Psoas muscle (tissue), 8 donors: Measurements from ENCODE around the gene KCNAB2. TPM values are rescaled to one million over a fixed set of nuclear protein-coding genes. Genes with fewer than 3 reads are reported as not detected.

Source experiments
- ATAC-seq, 4 donors: fragments of 200-7000 bp; cut with Tn5 transposase; one replicate each; pipeline ENCODE4 v1.9.1; 2020; ENCODE audit warnings: moderate library complexity in 3 of 4, mild to moderate bottlenecking in 2 of 4
- DNase-seq, 2 donors: peaks; one replicate each; pipeline ENCODE4 v3.0.0-alpha.2; 2020
- H3K27ac ChIP-seq: fragments of 200-600 bp; one replicate; pipeline ENCODE4 v1.8.0; 2022
- H3K27me3 ChIP-seq, 3 donors: fragments of 200-600 bp in 1 of 3; one replicate each; pipeline versions ENCODE4 v1.6.1 to v1.8.0; 2013 to 2022; ENCODE audit warnings: low read length in 2 of 3, mild to moderate bottlenecking in 2 of 3, moderate library complexity in 1 of 3; ENCODE audit not compliant: insufficient read depth in 3 of 3
- H3K36me3 ChIP-seq, 2 donors: fragments of 200-600 bp in 1 of 2; one replicate each; pipeline versions ENCODE4 v1.6.1 to v1.8.0; 2013 to 2022; ENCODE audit warnings: low read depth in 1 of 2, mild to moderate bottlenecking in 1 of 2, moderate library complexity in 1 of 2; ENCODE audit not compliant: insufficient read depth in 1 of 2
- H3K4me1 ChIP-seq: fragments of 200-600 bp; one replicate; pipeline ENCODE4 v1.8.0; 2022
- H3K4me3 ChIP-seq: fragments of 200-600 bp; one replicate; pipeline ENCODE4 v1.8.0; 2022; ENCODE audit warnings: mild to moderate bottlenecking
- H3K9me3 ChIP-seq: fragments of 200-600 bp; one replicate; pipeline ENCODE4 v1.8.0; 2022
- WGBS, 3 donors: extraction: QIAGEN DNeasy Blood & Tissue Kit; methylation state at CpG; one replicate each; pipeline versions ENCODE4 v1.1.6 to v1.1.7; 2013; 5-methylcytosine and 5-hydroxymethylcytosine counted together
- intact Hi-C, 2 donors: fragments of 100-400 bp; cut with DNase I; formaldehyde crosslinking; loops; one replicate each; pipeline versions ENCODE4 v1.11.0 to v1.14.2; 2022
- polyA plus RNA-seq, 3 donors: library from polyadenylated mRNA; stranded (reverse); fragments of 200-250 nt; gene quantifications; one replicate each; pipeline ENCODE4 v1.2.3, GENCODE V29; 2013
- total RNA-seq, 4 donors: library from RNA; stranded (reverse); fragmentation: NEBNext Ultra II Directional in 2 of 4; extraction: Animal tissue kit (Norgen Biotek cat#: 25700) in 2 of 4; gene quantifications; one replicate each; pipeline versions ENCODE4 v1.2.1 to v1.2.4, GENCODE V29; 2021 to 2023
- TF ChIP-seq, protein P1 (sequence below): fragments of 200-600 bp; IDR thresholded peaks from one replicate; pipeline ENCODE4 v1.8.0; 2022; ENCODE audit warnings: antibody characterized with exemption
- donor health status: healthy with polysubstance abuse.
- donor health status: DM: no; HTN: no; CAD: no; lungs with moderate emphysema.
- donor health status: Bipolar disorder and iron deficiency.
- donor health status: healthy.
- donor health status: DM: yes; HTN: yes; CAD: no.
- donor health status: DM: no; HTN: no; CAD: no.
- donor health status: DM: no; HTN: no; CAD: no.
- donor health status: DM: yes; HTN: yes; CAD: no.

The KCNAB2 gene
- total and polyA plus RNA-seq, 7 donors = 0.86 to 8.8 (median 2.1) TPM

DNA sequence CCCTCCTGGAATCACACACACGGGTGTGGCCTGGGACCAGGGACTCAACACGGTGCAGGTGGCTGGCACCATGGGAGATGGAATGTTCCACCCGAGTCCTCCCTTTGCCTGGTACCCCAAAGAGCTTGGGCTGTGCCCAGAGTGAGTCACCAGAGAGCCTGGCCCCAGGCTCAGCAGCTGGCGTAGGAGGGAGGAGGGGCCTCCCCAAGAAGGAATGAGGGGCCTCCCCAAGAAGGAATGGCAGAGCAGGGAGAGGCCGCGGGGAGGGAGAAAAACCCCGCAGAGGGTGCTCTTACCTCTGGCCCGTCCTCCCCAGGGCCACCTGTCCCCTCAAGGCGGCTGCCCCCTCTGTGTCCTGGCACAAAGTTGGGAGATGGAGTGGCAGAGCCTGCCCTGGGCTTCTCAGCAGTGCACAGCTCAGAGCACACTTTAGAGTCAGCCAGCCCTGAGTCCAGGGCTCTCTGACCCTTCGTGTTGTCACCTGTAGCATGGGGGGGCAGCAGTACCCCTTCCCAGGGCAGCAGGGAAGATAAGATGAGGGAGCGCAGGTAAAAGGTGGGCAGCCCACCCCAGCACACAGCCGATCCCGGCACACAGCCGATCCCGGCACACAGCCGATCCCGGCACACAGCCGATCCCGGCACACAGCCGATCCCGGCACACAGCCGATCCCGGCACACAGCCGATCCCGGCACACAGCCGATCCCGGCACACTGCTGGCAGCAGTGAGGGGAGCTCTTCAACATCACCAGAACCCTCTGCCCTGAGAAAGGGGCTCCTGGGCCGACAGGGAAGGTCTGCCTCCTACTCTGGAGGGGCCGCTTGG is 20.2 kb upstream of the KCNAB2 start:
- WGBS, 3 donors = 23 to 38% (median 26%) methylated on average over 22 to 29 of the region's 29 CpGs
- ATAC-seq = peak in 3 of 4 donors; percentile 53 to 64 (median 60)

DNA sequence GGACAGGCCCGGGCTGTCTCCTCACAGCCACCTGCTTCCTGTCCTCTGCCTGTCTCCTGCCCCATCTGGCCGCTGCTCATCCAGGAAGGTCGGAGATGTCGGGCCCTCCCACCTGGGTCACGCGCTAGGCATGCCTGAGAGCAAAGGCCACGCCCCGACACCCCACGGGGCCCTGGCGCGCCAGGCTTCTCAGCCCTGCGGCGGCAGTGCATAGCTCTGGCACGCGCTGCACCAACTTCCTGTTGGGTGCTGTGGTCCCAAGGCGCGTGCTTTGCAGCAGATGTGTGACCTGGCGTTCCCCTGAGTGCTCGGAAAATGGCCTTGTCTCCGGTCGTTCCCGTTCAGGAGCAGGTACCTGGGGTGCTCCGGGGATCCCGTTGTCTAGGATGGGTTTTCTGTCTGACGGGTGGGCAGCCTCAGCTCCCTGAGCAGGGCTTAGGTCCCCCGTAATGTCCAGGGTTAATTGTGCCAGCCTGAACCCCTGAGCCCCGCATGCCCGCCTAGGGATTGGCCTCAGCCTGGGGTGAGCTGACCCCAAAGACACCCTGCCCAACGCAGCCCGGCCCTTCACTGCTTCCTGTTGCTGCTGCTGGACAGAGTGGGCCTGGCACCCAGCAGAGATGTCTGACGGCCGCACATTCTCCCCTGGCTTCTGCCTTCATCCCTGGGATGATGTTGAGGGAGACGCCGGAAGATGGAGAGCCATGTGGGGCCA is 19.4 kb upstream of the KCNAB2 start:
- DNase-seq (peak; percentile 81 to 85), ATAC-seq (peak; percentile 59 to 86 (median 83))
- Histone ChIP-seq H3K4me3 (peak overlapping the region; percentile 4), H3K27ac (no peak overlapping the region), H3K4me1 (no peaks in the 10 kb centered on the region), H3K27me3 (peaks cover 0 to 34% (median 5%) of the 10 kb centered on the region in 3 donors), H3K36me3 (no peaks in the 10 kb centered on the region), H3K9me3 (no peaks in the 10 kb centered on the region)
- 28 to 35% (median 31%) methylated on average over 26 to 34 of the region's 34 CpGs for WGBS, 3 donors
- intact Hi-C loops = no loop called here
- TF ChIP-seq, protein P1, sequence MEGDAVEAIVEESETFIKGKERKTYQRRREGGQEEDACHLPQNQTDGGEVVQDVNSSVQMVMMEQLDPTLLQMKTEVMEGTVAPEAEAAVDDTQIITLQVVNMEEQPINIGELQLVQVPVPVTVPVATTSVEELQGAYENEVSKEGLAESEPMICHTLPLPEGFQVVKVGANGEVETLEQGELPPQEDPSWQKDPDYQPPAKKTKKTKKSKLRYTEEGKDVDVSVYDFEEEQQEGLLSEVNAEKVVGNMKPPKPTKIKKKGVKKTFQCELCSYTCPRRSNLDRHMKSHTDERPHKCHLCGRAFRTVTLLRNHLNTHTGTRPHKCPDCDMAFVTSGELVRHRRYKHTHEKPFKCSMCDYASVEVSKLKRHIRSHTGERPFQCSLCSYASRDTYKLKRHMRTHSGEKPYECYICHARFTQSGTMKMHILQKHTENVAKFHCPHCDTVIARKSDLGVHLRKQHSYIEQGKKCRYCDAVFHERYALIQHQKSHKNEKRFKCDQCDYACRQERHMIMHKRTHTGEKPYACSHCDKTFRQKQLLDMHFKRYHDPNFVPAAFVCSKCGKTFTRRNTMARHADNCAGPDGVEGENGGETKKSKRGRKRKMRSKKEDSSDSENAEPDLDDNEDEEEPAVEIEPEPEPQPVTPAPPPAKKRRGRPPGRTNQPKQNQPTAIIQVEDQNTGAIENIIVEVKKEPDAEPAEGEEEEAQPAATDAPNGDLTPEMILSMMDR = no peak

More for the DNA sequence above, 20.2 kb upstream of the KCNAB2 start:
- no peak overlapping the region for H3K27ac ChIP-seq
- H3K4me1 ChIP-seq = no peaks in the 10 kb centered on the region
- H3K27me3 ChIP-seq = peaks cover 0 to 31% (median 3%) of the 10 kb centered on the region in 3 donors
- TF ChIP-seq, protein P1 = no peak
- no peaks in the 10 kb centered on the region for H3K36me3 ChIP-seq
- DNase-seq = no peak
- intact Hi-C loops = no loop called here
- H3K9me3 ChIP-seq = no peaks in the 10 kb centered on the region
- peak overlapping the region; percentile 4 for H3K4me3 ChIP-seq

DNA sequence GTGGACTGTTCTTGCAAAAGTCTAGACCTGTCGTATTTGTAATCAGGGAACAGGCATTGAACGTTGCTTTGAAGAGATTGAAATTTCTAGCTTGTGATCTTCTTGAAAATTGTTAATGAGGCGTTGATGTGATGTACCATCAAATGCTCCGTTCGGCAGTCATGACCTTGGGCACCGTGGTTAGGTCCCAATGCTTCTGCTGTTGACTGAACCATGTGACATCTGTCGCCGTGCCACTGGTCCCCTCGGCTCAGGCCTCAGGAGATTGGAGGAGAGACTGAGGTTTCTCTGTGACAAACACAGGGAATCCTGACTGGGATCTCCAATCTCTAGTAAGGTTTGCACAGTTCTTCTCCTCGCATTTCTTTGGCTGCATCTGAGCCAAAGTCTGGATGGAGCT is 18.1 kb upstream of the KCNAB2 start:
- H3K4me3 ChIP-seq = peak overlapping the region; percentile 28
- no peaks in the 10 kb centered on the region for H3K9me3 ChIP-seq
- TF ChIP-seq, protein P1 = no peak
- intact Hi-C loops = no loop called here
- H3K4me1 ChIP-seq = no peaks in the 10 kb centered on the region
- peaks cover 0 to 32% (median 5%) of the 10 kb centered on the region in 3 donors for H3K27me3 ChIP-seq
- 70 to 77% (median 72%) methylated on average over 10 of the region's 10 CpGs for WGBS, 3 donors
- no peak overlapping the region for H3K27ac ChIP-seq
- ATAC-seq (no peak), DNase-seq (no peak)
- no peaks in the 10 kb centered on the region for H3K36me3 ChIP-seq

DNA sequence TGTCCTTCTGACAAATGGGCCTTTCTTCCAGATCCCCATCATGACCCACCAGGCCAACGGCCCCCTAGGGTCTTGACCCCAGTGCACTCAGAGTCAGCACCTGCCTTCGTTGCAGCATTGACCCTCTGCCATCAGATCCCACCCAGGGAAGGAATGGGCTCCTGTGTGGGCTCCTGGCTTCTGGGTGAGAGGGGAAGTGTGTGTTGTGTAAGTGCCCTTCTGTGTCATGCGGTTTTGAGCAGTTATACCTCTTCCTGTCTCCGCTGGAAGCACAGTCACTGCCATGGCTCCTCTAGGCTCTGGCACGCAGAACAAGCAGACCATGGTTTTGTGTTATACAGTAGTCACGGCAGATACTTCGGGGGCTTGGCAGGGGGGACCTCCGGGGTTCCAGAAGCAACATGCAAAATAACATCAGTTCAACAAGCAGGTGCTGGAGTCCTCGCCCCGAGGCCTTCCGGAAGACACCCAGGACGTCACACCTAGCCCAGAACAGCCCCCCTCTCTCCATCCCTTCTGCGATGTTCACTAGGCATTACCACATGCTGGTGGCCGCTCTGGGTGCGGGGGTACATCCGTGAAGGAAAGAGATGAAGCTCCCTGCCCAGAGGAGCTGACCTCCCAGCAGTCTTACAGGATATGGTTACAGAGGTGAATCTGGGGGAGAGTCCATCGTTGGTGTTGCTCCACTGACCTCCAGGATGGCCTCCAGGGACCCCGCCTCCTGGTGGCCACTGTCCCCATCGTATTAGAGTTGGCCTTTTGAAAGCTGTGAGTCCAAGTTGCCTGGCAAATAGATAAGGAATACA is 17.4 kb upstream of the KCNAB2 start:
- no peak overlapping the region for H3K4me3 ChIP-seq
- TF ChIP-seq, protein P1 = no peak
- peak in 1 of 4 donors; percentile 47 for ATAC-seq
- intact Hi-C loops = no loop called here
- WGBS, 3 donors = 78 to 85% (median 80%) methylated on average over 19 of the region's 19 CpGs
- H3K36me3 ChIP-seq = no peaks in the 10 kb centered on the region
- DNase-seq = no peak
- no peak overlapping the region for H3K27ac ChIP-seq
- peaks cover 0 to 32% (median 5%) of the 10 kb centered on the region in 3 donors for H3K27me3 ChIP-seq
- H3K9me3 ChIP-seq = no peaks in the 10 kb centered on the region
- no peaks in the 10 kb centered on the region for H3K4me1 ChIP-seq
